GM18951 (cell line): ENCODE results near the gene STH.
"Not testable (repeated sequence)": the region's sequence is repeated elsewhere in the genome, so short reads cannot be mapped to it uniquely, and the experiment has no call there.

Experiments used
- POLR2A ChIP-seq: IDR thresholded peaks from 4 replicates; pipeline ENCODE4 v1.6.1; 2011; ENCODE audit warnings: mild to moderate bottlenecking; ENCODE audit not compliant: insufficient read length, insufficient read depth; ENCODE audit errors: extremely low read depth
- in situ Hi-C: fragments of 300-500 bp; cut with MboI; formaldehyde crosslinking; loops from one replicate; pipeline ENCODE4 v1.12.0; 2022; ENCODE audit warnings: low sequenced_read_pairs, mixed read lengths, inconsistent platforms; ENCODE audit not compliant: unreplicated experiment

Gene STH

DNA sequence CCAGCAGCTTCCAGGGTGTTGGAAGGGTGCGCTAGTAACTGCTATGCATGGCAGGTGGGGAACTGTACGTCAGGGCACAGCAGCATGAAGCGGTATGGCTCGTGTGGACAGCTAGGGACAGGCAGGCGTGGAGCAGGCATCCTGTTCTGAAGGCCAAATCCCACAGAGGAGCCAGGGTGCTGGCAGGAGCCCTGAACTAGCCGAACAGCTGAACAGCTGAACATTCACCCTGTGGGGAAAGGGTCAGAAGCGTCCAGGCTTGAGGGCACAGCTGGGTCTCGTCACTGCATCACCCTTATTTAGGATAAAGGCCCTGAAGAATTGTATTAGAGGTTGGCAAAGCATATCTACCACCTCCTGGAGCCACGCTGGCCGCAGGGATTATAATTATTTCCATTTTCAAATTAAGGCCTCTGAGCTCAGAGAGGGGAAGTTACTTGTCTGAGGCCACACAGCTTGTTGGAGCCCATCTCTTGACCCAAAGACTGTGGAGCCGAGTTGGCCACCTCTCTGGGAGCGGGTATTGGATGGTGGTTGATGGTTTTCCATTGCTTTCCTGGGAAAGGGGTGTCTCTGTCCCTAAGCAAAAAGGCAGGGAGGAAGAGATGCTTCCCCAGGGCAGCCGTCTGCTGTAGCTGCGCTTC, 3.3 kb upstream of the STH start:
- TF ChIP-seq POLR2A, result no peak
- in situ Hi-C loops, result no loop called here

GRCh38 chr17:45996282-45996937, 2.6 kb upstream of the STH start:
- no peak for TF ChIP-seq POLR2A

DNA sequence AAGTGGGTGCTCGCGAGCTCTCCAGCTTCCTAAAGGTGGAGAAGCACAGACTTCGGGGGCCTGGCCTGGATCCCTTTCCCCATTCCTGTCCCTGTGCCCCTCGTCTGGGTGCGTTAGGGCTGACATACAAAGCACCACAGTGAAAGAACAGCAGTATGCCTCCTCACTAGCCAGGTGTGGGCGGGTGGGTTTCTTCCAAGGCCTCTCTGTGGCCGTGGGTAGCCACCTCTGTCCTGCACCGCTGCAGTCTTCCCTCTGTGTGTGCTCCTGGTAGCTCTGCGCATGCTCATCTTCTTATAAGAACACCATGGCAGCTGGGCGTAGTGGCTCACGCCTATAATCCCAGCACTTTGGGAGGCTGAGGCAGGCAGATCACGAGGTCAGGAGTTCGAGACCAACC, 1.9 kb upstream of the STH start:
- in situ Hi-C loops, result no loop called here
- TF ChIP-seq POLR2A, result no peak

More at GRCh38 chr17:45996282-45996937, 2.6 kb upstream of the STH start:
- in situ Hi-C loops, result no loop called here

GRCh38 chr17:45997624-45998023, 1.4 kb upstream of the STH start:
- no peak for TF ChIP-seq POLR2A
- in situ Hi-C loops, result no loop called here

DNA sequence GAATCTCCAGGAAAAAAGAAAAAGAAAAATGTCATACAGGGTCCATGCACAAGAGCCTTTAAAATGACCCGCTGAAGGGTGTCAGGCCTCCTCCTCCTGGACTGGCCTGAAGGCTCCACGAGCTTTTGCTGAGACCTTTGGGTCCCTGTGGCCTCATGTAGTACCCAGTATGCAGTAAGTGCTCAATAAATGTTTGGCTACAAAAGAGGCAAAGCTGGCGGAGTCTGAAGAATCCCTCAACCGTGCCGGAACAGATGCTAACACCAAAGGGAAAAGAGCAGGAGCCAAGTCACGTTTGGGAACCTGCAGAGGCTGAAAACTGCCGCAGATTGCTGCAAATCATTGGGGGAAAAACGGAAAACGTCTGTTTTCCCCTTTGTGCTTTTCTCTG, 845 bp downstream of the STH start:
- in situ Hi-C loops, result no loop called here
- TF ChIP-seq POLR2A, result no peak

DNA sequence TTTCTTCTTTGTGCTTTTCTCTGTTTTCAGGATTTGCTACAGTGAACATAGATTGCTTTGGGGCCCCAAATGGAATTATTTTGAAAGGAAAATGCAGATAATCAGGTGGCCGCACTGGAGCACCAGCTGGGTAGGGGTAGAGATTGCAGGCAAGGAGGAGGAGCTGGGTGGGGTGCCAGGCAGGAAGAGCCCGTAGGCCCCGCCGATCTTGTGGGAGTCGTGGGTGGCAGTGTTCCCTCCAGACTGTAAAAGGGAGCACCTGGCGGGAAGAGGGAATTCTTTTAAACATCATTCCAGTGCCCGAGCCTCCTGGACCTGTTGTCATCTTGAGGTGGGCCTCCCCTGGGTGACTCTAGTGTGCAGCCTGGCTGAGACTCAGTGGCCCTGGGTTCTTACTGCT, 1.2 kb downstream of the STH start:
- no peak for TF ChIP-seq POLR2A
- in situ Hi-C loops, result no loop called here

DNA sequence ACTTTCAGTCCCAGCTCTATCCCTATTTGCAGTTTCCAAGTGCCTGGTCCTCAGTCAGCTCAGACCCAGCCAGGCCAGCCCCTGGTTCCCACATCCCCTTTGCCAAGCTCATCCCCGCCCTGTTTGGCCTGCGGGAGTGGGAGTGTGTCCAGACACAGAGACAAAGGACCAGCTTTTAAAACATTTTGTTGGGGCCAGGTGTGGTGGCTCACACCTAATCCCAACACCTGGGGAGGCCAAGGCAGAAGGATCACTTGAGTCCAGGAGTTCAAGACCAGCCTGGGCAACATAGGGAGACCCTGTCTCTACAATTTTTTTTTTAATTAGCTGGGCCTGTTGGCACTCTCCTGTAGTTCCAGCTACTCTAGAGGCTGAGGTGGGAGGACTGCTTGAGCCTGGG, 1.7 kb downstream of the STH start:
- in situ Hi-C loops, result no loop called here
- no peak for TF ChIP-seq POLR2A

- in situ Hi-C loops, result no loop called here
- no peak for TF ChIP-seq POLR2A
These were observed 2.6 kb downstream of the STH start for GRCh38 chr17:46001390-46002310.

DNA sequence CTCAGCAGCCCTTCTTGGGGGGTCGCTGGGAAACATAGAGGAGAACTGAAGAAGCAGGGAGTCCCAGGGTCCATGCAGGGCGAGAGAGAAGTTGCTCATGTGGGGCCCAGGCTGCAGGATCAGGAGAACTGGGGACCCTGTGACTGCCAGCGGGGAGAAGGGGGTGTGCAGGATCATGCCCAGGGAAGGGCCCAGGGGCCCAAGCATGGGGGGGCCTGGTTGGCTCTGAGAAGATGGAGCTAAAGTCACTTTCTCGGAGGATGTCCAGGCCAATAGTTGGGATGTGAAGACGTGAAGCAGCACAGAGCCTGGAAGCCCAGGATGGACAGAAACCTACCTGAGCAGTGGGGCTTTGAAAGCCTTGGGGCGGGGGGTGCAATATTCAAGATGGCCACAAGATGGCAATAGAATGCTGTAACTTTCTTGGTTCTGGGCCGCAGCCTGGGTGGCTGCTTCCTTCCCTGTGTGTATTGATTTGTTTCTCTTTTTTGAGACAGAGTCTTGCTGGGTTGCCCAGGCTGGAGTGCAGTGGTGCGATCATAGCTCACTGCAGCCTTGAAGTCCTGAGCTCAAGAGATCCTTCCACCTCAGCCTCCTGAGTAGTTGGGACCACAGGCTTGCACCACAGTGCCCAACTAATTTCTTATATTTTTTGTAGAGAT, 3.4 kb downstream of the STH start:
- in situ Hi-C loops, result no loop called here
- TF ChIP-seq POLR2A, result no peak

DNA sequence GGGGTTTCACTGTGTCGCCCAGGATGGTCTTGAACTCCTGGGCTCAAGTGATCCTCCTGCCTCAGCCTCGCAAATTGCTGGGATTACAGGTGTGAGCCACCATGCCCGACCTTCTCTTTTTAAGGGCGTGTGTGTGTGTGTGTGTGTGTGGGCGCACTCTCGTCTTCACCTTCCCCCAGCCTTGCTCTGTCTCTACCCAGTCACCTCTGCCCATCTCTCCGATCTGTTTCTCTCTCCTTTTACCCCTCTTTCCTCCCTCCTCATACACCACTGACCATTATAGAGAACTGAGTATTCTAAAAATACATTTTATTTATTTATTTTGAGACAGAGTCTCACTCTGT, 3.9 kb downstream of the STH start:
- no peak for TF ChIP-seq POLR2A
- in situ Hi-C loops, result no loop called here

DNA sequence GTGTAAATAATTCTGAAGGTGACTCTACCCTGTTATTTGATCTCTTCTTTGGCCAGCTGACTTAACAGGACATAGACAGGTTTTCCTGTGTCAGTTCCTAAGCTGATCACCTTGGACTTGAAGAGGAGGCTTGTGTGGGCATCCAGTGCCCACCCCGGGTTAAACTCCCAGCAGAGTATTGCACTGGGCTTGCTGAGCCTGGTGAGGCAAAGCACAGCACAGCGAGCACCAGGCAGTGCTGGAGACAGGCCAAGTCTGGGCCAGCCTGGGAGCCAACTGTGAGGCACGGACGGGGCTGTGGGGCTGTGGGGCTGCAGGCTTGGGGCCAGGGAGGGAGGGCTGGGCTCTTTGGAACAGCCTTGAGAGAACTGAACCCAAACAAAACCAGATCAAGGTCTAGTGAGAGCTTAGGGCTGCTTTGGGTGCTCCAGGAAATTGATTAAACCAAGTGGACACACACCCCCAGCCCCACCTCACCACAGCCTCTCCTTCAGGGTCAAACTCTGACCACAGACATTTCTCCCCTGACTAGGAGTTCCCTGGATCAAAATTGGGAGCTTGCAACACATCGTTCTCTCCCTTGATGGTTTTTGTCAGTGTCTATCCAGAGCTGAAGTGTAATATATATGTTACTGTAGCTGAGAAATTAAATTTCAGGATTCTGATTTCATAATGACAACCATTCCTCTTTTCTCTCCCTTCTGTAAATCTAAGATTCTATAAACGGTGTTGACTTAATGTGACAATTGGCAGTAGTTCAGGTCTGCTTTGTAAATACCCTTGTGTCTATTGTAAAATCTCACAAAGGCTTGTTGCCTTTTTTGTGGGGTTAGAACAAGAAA, 5.1 kb downstream of the STH start:
- in situ Hi-C loops, result no loop called here
- no peak for TF ChIP-seq POLR2A

GRCh38 chr17:46006082-46006481, 7.0 kb downstream of the STH start:
- in situ Hi-C loops, result not testable (repeated sequence)
